ENCODE measurements around the gene LRCH3. TPM values are rescaled to one million over a fixed set of nuclear protein-coding genes. Genes with fewer than 3 reads are reported as not detected.

The LRCH3 gene
- total RNA-seq, 4 donors from 2014 or later = 34.6 to 160 (median 55.2) TPM

GRCh38 chr3:197841789-197842188 is 50.7 kb downstream of the LRCH3 start:
- Histone ChIP-seq H3K9me3 (no peaks in the 10 kb centered on the region), H3K36me3 (peaks cover 49 to 93% (median 78%) of the 10 kb centered on the region in 4 donors), H3K27ac (replicated peaks in 1 of 4) (no peak overlapping the region), H3K4me3 (no peak overlapping the region), H3K27me3 (no peaks in the 10 kb centered on the region), H3K4me1 (no peaks in the 10 kb centered on the region)
- 95% methylated on average over 5 of the region's 5 CpGs for WGBS
- intact Hi-C loops (cut with DNase I) = no loop called here
- DNase-seq (ENCODE audit: extremely low spot score) = no peak
- TF ChIP-seq EP300 (IDR thresholded peaks at IDR 0.05) (no peak), POLR2A (IDR thresholded peaks at IDR 0.05; ENCODE audit: low read depth) (no peak), CTCF (IDR thresholded peaks at IDR 0.05) (no peak), POLR2AphosphoS5 (IDR thresholded peaks at IDR 0.05) (no peak)

GRCh38 chr3:197846491-197846890 is 55.4 kb downstream of the LRCH3 start:
- WGBS = 77% methylated on average over 3 of the region's 3 CpGs
- intact Hi-C loops (cut with DNase I) = no loop called here

GRCh38 chr3:197847866-197848401 is 56.9 kb downstream of the LRCH3 start:
- Histone ChIP-seq H3K27me3 (no peaks in the 10 kb centered on the region), H3K9me3 (no peaks in the 10 kb centered on the region), H3K4me1 (peaks cover 0 to 3% (median 0%) of the 10 kb centered on the region in 4 donors), H3K36me3 (peaks cover 35 to 98% (median 77%) of the 10 kb centered on the region in 4 donors), H3K27ac (replicated peaks in 1 of 4) (peak overlapping the region in 2 of 4 donors; percentile 11 to 30), H3K4me3 (peak overlapping the region in 3 of 4 donors; percentile 5 to 17 (median 8))
- TF ChIP-seq POLR2A (IDR thresholded peaks at IDR 0.05; ENCODE audit: low read depth) (no peak), POLR2AphosphoS5 (IDR thresholded peaks at IDR 0.05) (no peak), CTCF (IDR thresholded peaks at IDR 0.05) (no peak)
- WGBS = 65% methylated on average over 8 of the region's 8 CpGs
- no peak for DNase-seq (ENCODE audit: extremely low spot score)
- intact Hi-C loops (cut with DNase I) = no loop called here

More at GRCh38 chr3:197846491-197846890, 55.4 kb downstream of the LRCH3 start:
- peaks cover 0 to 3% (median 0%) of the 10 kb centered on the region in 4 donors for H3K4me1 ChIP-seq
- DNase-seq (ENCODE audit: extremely low spot score) = no peak
- no peaks in the 10 kb centered on the region for H3K9me3 ChIP-seq
- no peak overlapping the region for H3K4me3 ChIP-seq
- H3K27me3 ChIP-seq = no peaks in the 10 kb centered on the region
- peaks cover 40 to 99% (median 77%) of the 10 kb centered on the region in 4 donors for H3K36me3 ChIP-seq
- H3K27ac ChIP-seq (replicated peaks in 1 of 4) = no peak overlapping the region
- TF ChIP-seq EP300 (IDR thresholded peaks at IDR 0.05) (no peak), POLR2A (IDR thresholded peaks at IDR 0.05; ENCODE audit: low read depth) (no peak)

- intact Hi-C loops (cut with DNase I) = no loop called here
- WGBS = 82% methylated on average over 8 of the region's 8 CpGs
- no peak for TF ChIP-seq POLR2A (IDR thresholded peaks at IDR 0.05; ENCODE audit: low read depth)
Observed at GRCh38 chr3:197854596-197855343, 63.7 kb downstream of the LRCH3 start.

GRCh38 chr3:197855571-197855970 is 64.5 kb downstream of the LRCH3 start:
- no peak for DNase-seq (ENCODE audit: extremely low spot score)
- Histone ChIP-seq H3K4me3 (no peak overlapping the region), H3K27me3 (no peaks in the 10 kb centered on the region), H3K36me3 (peaks cover 17 to 84% (median 73%) of the 10 kb centered on the region in 4 donors), H3K27ac (replicated peaks in 1 of 4) (no peak overlapping the region), H3K4me1 (no peaks in the 10 kb centered on the region), H3K9me3 (no peaks in the 10 kb centered on the region)
- intact Hi-C loops (cut with DNase I) = no loop called here
- 95% methylated on average over 9 of the region's 9 CpGs for WGBS
- TF ChIP-seq POLR2AphosphoS5 (IDR thresholded peaks at IDR 0.05) = no peak
- no peak for TF ChIP-seq POLR2A (IDR thresholded peaks at IDR 0.05; ENCODE audit: low read depth)
- no peak for TF ChIP-seq EP300 (IDR thresholded peaks at IDR 0.05)
- no peak for TF ChIP-seq CTCF (IDR thresholded peaks at IDR 0.05)

More at GRCh38 chr3:197854596-197855343, 63.7 kb downstream of the LRCH3 start:
- H3K27ac ChIP-seq (replicated peaks in 1 of 4) = no peak overlapping the region
- DNase-seq (ENCODE audit: extremely low spot score) = no peak
- no peaks in the 10 kb centered on the region for H3K4me1 ChIP-seq
- H3K36me3 ChIP-seq = peaks cover 20 to 84% (median 71%) of the 10 kb centered on the region in 4 donors
- H3K4me3 ChIP-seq = no peak overlapping the region
- H3K9me3 ChIP-seq = no peaks in the 10 kb centered on the region
- no peaks in the 10 kb centered on the region for H3K27me3 ChIP-seq

Measured in esophagus muscularis mucosa (tissue), 4 donors.